NCI-H2196 treated with DMSO at 0.1 percent for 48 hours (cell line): ENCODE results near the gene TEX9.

Experiments
- DNase-seq: peaks from one replicate; lab custom pipeline; 2025; ENCODE audit not compliant: unreplicated experiment; lab: John Stamatoyannopoulos, UW

TEX9 gene

GRCh38 chr15:56442354-56442753 is 77.1 kb downstream of the TEX9 start:
- DNase-seq, result no peak

- DNase-seq, result no peak
These were observed 80.5 kb downstream of the TEX9 start for GRCh38 chr15:56445746-56446145.

GRCh38 chr15:56454836-56455235 is 89.6 kb downstream of the TEX9 start:
- no peak for DNase-seq

DNA sequence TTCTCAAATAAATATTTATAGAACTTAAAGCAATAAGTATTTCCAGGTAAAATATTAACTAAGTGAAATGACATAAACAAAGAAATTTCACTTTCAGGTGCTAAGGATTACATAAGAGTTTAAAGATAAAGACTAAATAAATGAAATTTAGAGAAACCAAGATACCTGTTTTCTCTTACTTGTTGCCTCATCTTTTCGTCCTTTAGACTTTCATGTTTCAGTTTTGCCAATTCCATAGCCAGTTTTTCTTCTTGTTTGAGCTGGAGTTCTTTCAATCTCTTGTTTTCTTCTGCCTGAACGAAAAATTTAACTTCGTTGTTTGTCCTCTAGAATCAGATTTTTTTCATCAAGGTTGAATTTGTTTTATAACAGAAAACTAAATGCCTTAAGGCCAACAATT is 91.0 kb downstream of the TEX9 start:
- DNase-seq, result no peak

DNA sequence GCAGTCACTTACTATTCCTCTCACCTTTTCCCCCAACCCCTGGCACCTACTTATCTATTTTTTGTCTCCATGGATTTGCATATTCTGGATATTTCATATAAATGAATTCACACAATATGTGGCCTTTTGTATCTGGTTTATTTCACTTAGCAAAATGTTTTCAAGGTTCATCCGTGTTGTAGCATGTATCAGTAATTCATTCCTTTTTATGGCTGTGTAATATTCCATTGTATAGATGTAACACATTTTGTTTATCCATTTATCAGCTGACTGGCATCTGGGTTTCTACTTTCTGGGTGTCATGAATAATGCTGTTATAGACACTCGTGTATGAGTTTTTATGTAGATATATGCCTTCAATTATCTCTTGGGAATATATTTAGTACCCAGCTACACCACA is 93.9 kb downstream of the TEX9 start:
- no peak for DNase-seq

- no peak for DNase-seq
These were observed 94.8 kb downstream of the TEX9 start for GRCh38 chr15:56460071-56460470.

DNA sequence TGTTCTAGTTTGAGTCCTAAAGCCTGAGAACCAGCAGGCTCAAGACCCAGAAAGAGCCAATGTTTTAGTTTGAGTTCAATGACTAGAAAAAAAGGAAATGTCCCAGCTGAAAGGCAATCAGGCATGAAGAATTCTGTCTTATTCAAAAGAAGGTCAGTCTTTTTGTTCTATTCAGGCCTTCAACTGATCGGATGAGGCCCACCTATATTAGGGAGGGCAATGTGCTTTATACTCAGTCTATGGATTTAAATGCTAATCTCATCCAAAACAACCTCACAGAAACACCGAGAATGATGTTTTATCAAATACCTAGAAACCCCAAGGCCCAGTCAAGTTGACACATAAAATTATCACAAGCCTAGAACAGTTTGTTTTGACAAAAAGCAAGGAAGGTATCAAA is 95.7 kb downstream of the TEX9 start:
- DNase-seq, result no peak

- peak; percentile 80 for DNase-seq
These were observed 99.8 kb downstream of the TEX9 start, which contains the start of gene MNS1 for GRCh38 chr15:56464893-56465520. MNS1 (minus strand) TSS chr15:56465137; CDS start chr15:56464972, 165 bp downstream.

DNA sequence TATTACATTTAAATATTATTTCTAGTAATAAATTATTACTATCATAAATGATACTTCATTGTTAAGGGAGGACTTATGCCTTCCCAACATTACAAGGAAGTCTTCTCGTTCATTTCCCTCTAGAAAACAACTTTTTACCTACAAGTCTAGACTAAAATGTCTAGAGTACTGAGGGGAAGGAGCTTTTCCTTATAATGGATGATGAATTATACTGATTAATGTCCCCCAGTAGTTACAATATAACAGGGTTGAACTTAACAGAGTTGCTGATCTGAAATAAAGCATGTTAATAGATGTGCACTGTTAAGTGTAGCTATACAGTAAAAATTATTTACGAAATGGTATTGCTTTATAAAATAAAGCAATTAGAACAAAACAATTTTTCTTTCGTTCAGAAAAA is 102.4 kb downstream of the TEX9 start:
- no peak for DNase-seq

DNA sequence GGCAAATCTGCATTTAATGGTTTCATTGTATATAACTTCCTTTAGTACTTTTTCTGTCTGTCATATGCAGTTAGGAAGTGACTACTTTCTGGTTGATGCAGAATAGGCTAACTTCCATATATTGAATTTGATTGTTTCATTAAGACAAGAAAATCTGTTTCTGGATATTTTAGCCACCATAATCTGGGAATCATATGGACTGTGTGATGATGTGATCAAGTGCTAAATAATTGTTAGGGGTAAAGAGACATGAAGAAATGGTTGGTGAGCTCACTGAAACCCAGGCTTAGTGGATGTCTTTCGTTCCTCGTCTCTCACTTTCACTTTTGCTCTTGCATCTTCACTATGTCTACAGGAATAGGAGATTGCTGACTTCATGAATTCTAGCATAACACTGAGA is 103.2 kb downstream of the TEX9 start:
- DNase-seq, result no peak

DNA sequence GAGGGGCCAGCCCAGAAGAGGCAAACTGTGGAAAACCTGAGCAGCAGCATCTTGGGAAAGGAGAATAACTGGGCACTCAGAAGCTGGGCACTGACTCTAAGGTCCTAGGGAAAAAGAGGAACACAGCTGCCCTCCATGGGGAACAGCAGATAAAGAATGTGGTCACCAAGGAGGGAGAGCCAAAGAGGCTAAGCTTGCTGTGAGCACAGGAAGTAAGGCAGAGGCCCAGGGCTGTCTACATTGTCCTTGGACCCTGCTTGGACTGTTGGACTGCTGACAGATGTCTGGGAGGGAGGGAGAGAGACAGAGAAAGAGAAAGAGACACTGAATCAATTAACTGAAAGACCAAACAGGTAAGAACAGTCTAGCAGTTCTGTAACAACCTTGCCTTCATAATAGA is 104.3 kb downstream of the TEX9 start:
- DNase-seq, result no peak

DNA sequence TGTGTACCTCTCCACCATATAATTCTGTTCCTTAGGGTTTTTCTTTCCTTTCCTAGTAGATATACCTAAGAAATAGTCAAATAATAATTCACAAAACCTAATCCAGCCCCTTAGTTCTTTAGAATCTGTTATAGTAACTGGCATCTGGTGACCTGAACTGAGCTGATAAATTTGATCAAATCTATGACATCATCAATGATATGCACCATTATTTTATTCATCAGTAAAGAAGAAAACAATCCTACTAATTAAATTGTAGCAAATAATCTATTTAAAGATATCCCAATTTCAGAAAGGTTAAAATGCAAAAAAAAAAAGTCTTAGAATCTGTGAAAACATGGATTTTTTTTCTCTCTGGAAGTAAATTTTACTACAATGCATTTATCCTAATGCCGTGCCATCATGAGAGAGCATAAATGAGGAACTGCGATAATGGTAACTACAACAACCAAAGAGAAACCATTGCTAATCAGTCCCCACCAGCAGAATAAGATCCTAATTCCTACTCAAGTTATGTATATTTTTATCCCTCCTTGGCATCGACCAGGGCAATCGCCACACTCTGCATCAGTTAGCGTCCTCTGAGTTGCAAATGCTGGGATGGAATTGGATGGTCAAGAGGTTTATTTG is 106.3 kb downstream of the TEX9 start:
- no peak for DNase-seq

GRCh38 chr15:56472278-56472677 is 107.1 kb downstream of the TEX9 start:
- DNase-seq, result no peak

DNA sequence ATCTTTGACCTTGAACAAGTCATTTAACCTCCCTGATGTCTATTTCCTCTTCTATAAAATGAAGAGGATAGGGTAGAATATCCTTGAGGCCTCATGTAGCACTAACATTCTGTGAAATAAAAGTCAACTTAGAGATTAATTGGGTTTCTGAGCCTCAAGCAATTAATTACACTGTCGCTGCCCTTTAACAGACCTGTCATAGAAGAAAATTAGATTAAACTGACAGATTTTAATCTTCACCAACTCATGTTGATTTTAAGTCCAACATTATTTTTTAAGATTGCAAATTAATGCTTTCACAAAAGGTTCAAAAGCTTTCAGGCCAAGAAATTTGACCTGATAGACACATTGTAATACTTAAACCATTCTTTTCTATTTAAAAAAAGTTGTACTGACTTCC is 107.8 kb downstream of the TEX9 start:
- DNase-seq, result no peak

- no peak for DNase-seq
These were observed 110.1 kb downstream of the TEX9 start for GRCh38 chr15:56475351-56475750.
